Astrocyte of the cerebellum (primary cell): ENCODE data around the gene NEUROD6.

Source experiments
- DNase-seq: peaks from one replicate; pipeline ENCODE4 v3.0.0-alpha.2; 2011; ENCODE audit warnings: low read depth
- H3K4me3 ChIP-seq: 2 replicates; pipeline ENCODE4 v1.5.1; 2011; ENCODE audit warnings: mild to moderate bottlenecking, low read depth, low read length, moderate library complexity
- CTCF ChIP-seq: IDR thresholded peaks from 2 replicates; pipeline ENCODE4 v1.5.1; 2012; ENCODE audit warnings: low read length, low read depth, moderate library complexity, mild to moderate bottlenecking; ENCODE audit errors: missing control alignments
- in situ Hi-C: cut with HindIII; loops from 2 replicates; pipeline ENCODE4 v1.10.0; 2017; ENCODE audit warnings: low sequenced_read_pairs

The NEUROD6 gene

GRCh38 chr7:31370609-31371008, 30.1 kb upstream of the NEUROD6 start:
- TF ChIP-seq CTCF = no peak
- DNase-seq = no peak
- no peak overlapping the region for H3K4me3 ChIP-seq
- in situ Hi-C loops = no loop called here

GRCh38 chr7:31368620-31369019, 28.1 kb upstream of the NEUROD6 start:
- DNase-seq = no peak
- TF ChIP-seq CTCF = no peak
- no peak overlapping the region for H3K4me3 ChIP-seq
- in situ Hi-C loops = no loop called here

- in situ Hi-C loops = no loop called here
- TF ChIP-seq CTCF = no peak
- DNase-seq = no peak
Measured at GRCh38 chr7:31363496-31363895, 23.0 kb upstream of the NEUROD6 start.

GRCh38 chr7:31363051-31363450, 22.5 kb upstream of the NEUROD6 start:
- DNase-seq = no peak
- no peak overlapping the region for H3K4me3 ChIP-seq
- in situ Hi-C loops = no loop called here
- TF ChIP-seq CTCF = no peak

More at GRCh38 chr7:31363496-31363895, 23.0 kb upstream of the NEUROD6 start:
- no peak overlapping the region for H3K4me3 ChIP-seq

GRCh38 chr7:31362401-31362800, 21.9 kb upstream of the NEUROD6 start:
- no peak for TF ChIP-seq CTCF
- H3K4me3 ChIP-seq = no peak overlapping the region
- in situ Hi-C loops = no loop called here
- DNase-seq = no peak

GRCh38 chr7:31358467-31358866, 17.9 kb upstream of the NEUROD6 start:
- H3K4me3 ChIP-seq = no peak overlapping the region
- in situ Hi-C loops = no loop called here
- DNase-seq = no peak
- TF ChIP-seq CTCF = no peak

- no peak for TF ChIP-seq CTCF
Measured at GRCh38 chr7:31345421-31345820, 4.9 kb upstream of the NEUROD6 start.

More at GRCh38 chr7:31345421-31345820, 4.9 kb upstream of the NEUROD6 start:
- H3K4me3 ChIP-seq = no peak overlapping the region
- in situ Hi-C loops = no loop called here
- no peak for DNase-seq
